Measurements from ENCODE around the gene ELP1. TPM values are rescaled to one million over a fixed set of nuclear protein-coding genes. Genes with fewer than 3 reads are reported as not detected.
"Not testable (repeated sequence)": the region's sequence is repeated elsewhere in the genome, so short reads cannot be mapped to it uniquely, and the experiment has no call there.

Gene ELP1
- total RNA-seq, 6 experiments from 2014 or later, result 10.4 to 20.6 (median 13.0) TPM

GRCh38 chr9:108844391-108844790 lies 89.5 kb downstream of the ELP1 start:
- Histone ChIP-seq H3K9me3 (no peaks in the 10 kb centered on the region), H3K4me3 (no peak overlapping the region), H3K27me3 (no peaks in the 10 kb centered on the region), H3K4me1 (no peaks in the 10 kb centered on the region), H3K36me3 (no peaks in the 10 kb centered on the region), H3K27ac (no peak overlapping the region)
- ATAC-seq (no peak), DNase-seq (no peak)
- intact Hi-C loops (cut with DNase I), result no loop called here
- TF ChIP-seq CTCF (IDR thresholded peaks at IDR 0.05) (no peak), POLR2A (IDR thresholded peaks at IDR 0.05) (no peak)
- WGBS (ENCODE audit: insufficient coverage, low coverage, low lambda C conversion rate, missing lambda C conversion rate), result 59% methylated on average over 2 of the region's 2 CpGs

- 61% methylated on average over 9 of the region's 16 CpGs for WGBS (ENCODE audit: insufficient coverage, low coverage, low lambda C conversion rate, missing lambda C conversion rate)
- Histone ChIP-seq H3K4me1 (no peaks in the 10 kb centered on the region), H3K9me3 (no peaks in the 10 kb centered on the region), H3K4me3 (no peak overlapping the region), H3K27ac (no peak overlapping the region), H3K27me3 (no peaks in the 10 kb centered on the region), H3K36me3 (no peaks in the 10 kb centered on the region)
- intact Hi-C loops (cut with DNase I), result no loop called here
- no peak for ATAC-seq
- no peak for DNase-seq
- TF ChIP-seq POLR2A (IDR thresholded peaks at IDR 0.05), result no peak
- TF ChIP-seq CTCF (IDR thresholded peaks at IDR 0.05), result no peak
Observed at GRCh38 chr9:108842610-108843295, 91.2 kb downstream of the ELP1 start.

- H3K4me1 ChIP-seq; H3K4me3 ChIP-seq; DNase-seq; H3K9me3 ChIP-seq; H3K36me3 ChIP-seq; H3K27me3 ChIP-seq; H3K27ac ChIP-seq; intact Hi-C loops (cut with DNase I); ATAC-seq: not testable (repeated sequence)
- 62% methylated on average over 4 of the region's 5 CpGs for WGBS (ENCODE audit: insufficient coverage, low coverage, low lambda C conversion rate, missing lambda C conversion rate)
Observed at GRCh38 chr9:108839561-108839960, 94.4 kb downstream of the ELP1 start.

GRCh38 chr9:108838017-108838416 lies 95.9 kb downstream of the ELP1 start:
- intact Hi-C loops (cut with DNase I), result no loop called here
- Histone ChIP-seq H3K27ac (no peak overlapping the region), H3K27me3 (no peaks in the 10 kb centered on the region), H3K36me3 (no peaks in the 10 kb centered on the region), H3K9me3 (no peaks in the 10 kb centered on the region), H3K4me3 (no peak overlapping the region), H3K4me1 (no peaks in the 10 kb centered on the region)
- no peak for DNase-seq
- ATAC-seq, result no peak
- no peak for TF ChIP-seq POLR2A (IDR thresholded peaks at IDR 0.05)
- TF ChIP-seq CTCF (IDR thresholded peaks at IDR 0.05), result no peak
- WGBS (ENCODE audit: insufficient coverage, low coverage, low lambda C conversion rate, missing lambda C conversion rate), result 76% methylated on average over 6 of the region's 6 CpGs

GRCh38 chr9:108837530-108837929 lies 96.4 kb downstream of the ELP1 start:
- H3K4me1 ChIP-seq, result no peaks in the 10 kb centered on the region
- intact Hi-C loops (cut with DNase I), result no loop called here
- DNase-seq (no peak), ATAC-seq (no peak)
- H3K27me3 ChIP-seq, result no peaks in the 10 kb centered on the region
- H3K36me3 ChIP-seq, result no peaks in the 10 kb centered on the region
- no peak for TF ChIP-seq CTCF (IDR thresholded peaks at IDR 0.05)
- TF ChIP-seq POLR2A (IDR thresholded peaks at IDR 0.05), result no peak
- no peak overlapping the region for H3K4me3 ChIP-seq
- H3K27ac ChIP-seq, result no peak overlapping the region
- 51% methylated on average over 3 of the region's 4 CpGs for WGBS (ENCODE audit: insufficient coverage, low coverage, low lambda C conversion rate, missing lambda C conversion rate)
- H3K9me3 ChIP-seq, result no peaks in the 10 kb centered on the region
